ENCODE results near the gene TDRD7.

The TDRD7 gene

DNA sequence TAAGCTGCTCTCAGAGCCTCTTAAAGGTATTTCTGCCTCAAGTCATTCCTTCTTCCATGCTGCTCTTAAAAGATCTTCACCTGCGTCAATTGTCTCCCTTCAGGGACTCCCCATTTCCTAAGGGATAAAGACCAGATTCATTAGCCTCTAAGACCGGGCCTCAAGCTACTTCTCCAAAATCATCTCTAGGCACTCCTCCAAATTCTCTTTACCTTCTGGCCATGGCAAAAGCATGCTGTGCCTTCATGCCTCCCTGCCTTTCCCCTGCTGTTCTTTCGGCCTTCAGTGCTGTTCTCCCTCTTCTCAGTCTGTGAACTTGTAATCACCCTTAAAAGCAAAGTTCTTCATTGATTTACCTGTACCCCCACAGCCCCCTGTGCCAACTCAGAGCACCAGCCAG is 93.9 kb downstream of the TDRD7 start:
- Mint-ChIP-seq H3K27ac (no peak overlapping the region), H3K9me3 (no peaks in the 10 kb centered on the region), H3K4me1 (peaks cover 7% of the 10 kb centered on the region), H3K36me3 (no peaks in the 10 kb centered on the region), H3K4me3 (no peak overlapping the region), H3K27me3 (peaks cover 16% of the 10 kb centered on the region)
- ATAC-seq (ENCODE audit: low read depth) (no peak), DNase-seq (ENCODE audit: low spot score in 2 of 2) (no peak)

GRCh38 chr9:97506306-97506705 is 94.4 kb downstream of the TDRD7 start:
- no peak overlapping the region for H3K27ac Mint-ChIP-seq
- no peak overlapping the region for H3K4me3 Mint-ChIP-seq
- H3K9me3 Mint-ChIP-seq, result no peaks in the 10 kb centered on the region
- DNase-seq (ENCODE audit: low spot score in 2 of 2), result no peak
- H3K36me3 Mint-ChIP-seq, result no peaks in the 10 kb centered on the region
- no peak for ATAC-seq (ENCODE audit: low read depth)
- peaks cover 16% of the 10 kb centered on the region for H3K27me3 Mint-ChIP-seq
- peaks cover 11% of the 10 kb centered on the region for H3K4me1 Mint-ChIP-seq

GRCh38 chr9:97506787-97507186 is 94.9 kb downstream of the TDRD7 start:
- Mint-ChIP-seq H3K27me3 (peaks cover 16% of the 10 kb centered on the region), H3K9me3 (no peaks in the 10 kb centered on the region), H3K36me3 (no peaks in the 10 kb centered on the region), H3K4me1 (peaks cover 13% of the 10 kb centered on the region), H3K4me3 (no peak overlapping the region), H3K27ac (no peak overlapping the region)
- DNase-seq (ENCODE audit: low spot score in 2 of 2) (no peak), ATAC-seq (ENCODE audit: low read depth) (no peak)

GRCh38 chr9:97507428-97507984 is 95.6 kb downstream of the TDRD7 start:
- no peak for DNase-seq (ENCODE audit: low spot score in 2 of 2)
- Mint-ChIP-seq H3K27ac (no peak overlapping the region), H3K4me1 (peaks cover 13% of the 10 kb centered on the region), H3K9me3 (no peaks in the 10 kb centered on the region), H3K27me3 (peaks cover 18% of the 10 kb centered on the region), H3K4me3 (no peak overlapping the region), H3K36me3 (no peaks in the 10 kb centered on the region)
- ATAC-seq (ENCODE audit: low read depth), result no peak

GRCh38 chr9:97508852-97509251 is 97.0 kb downstream of the TDRD7 start:
- Mint-ChIP-seq H3K4me1 (peaks cover 6% of the 10 kb centered on the region), H3K4me3 (no peak overlapping the region), H3K9me3 (no peaks in the 10 kb centered on the region), H3K36me3 (no peaks in the 10 kb centered on the region), H3K27ac (no peak overlapping the region), H3K27me3 (peaks cover 7% of the 10 kb centered on the region)
- DNase-seq (ENCODE audit: low spot score in 2 of 2) (no peak), ATAC-seq (ENCODE audit: low read depth) (no peak)

- ATAC-seq (ENCODE audit: low read depth) (peak; percentile 70), DNase-seq (ENCODE audit: low spot score in 2 of 2) (no peak)
- Mint-ChIP-seq H3K36me3 (no peaks in the 10 kb centered on the region), H3K4me1 (peaks cover 6% of the 10 kb centered on the region), H3K9me3 (no peaks in the 10 kb centered on the region), H3K27ac (peak overlapping the region; percentile 58), H3K4me3 (no peak overlapping the region), H3K27me3 (peaks cover 5% of the 10 kb centered on the region)
Measured at GRCh38 chr9:97510797-97511654, 99.1 kb downstream of the TDRD7 start.

GRCh38 chr9:97511655-97512427 is 99.9 kb downstream of the TDRD7 start:
- ATAC-seq (ENCODE audit: low read depth) (no peak), DNase-seq (ENCODE audit: low spot score in 2 of 2) (no peak)
- Mint-ChIP-seq H3K4me3 (no peak overlapping the region), H3K9me3 (no peaks in the 10 kb centered on the region), H3K4me1 (peaks cover 6% of the 10 kb centered on the region), H3K27me3 (peaks cover 9% of the 10 kb centered on the region), H3K27ac (peak overlapping the region; percentile 58), H3K36me3 (no peaks in the 10 kb centered on the region)

GRCh38 chr9:97512966-97513560 is 101.2 kb downstream of the TDRD7 start:
- Mint-ChIP-seq H3K36me3 (no peaks in the 10 kb centered on the region), H3K4me3 (no peak overlapping the region), H3K4me1 (peaks cover 6% of the 10 kb centered on the region), H3K9me3 (no peaks in the 10 kb centered on the region), H3K27me3 (peaks cover 12% of the 10 kb centered on the region), H3K27ac (no peak overlapping the region)
- no peak for DNase-seq (ENCODE audit: low spot score in 2 of 2)
- no peak for ATAC-seq (ENCODE audit: low read depth)

GRCh38 chr9:97514531-97514930 is 102.6 kb downstream of the TDRD7 start:
- DNase-seq (ENCODE audit: low spot score in 2 of 2), result no peak
- H3K4me1 Mint-ChIP-seq, result peaks cover 6% of the 10 kb centered on the region
- H3K4me3 Mint-ChIP-seq, result no peak overlapping the region
- H3K27me3 Mint-ChIP-seq, result peaks cover 14% of the 10 kb centered on the region
- no peaks in the 10 kb centered on the region for H3K36me3 Mint-ChIP-seq
- no peak overlapping the region for H3K27ac Mint-ChIP-seq
- H3K9me3 Mint-ChIP-seq, result no peaks in the 10 kb centered on the region
- ATAC-seq (ENCODE audit: low read depth), result no peak

- no peak overlapping the region for H3K27ac Mint-ChIP-seq
- H3K36me3 Mint-ChIP-seq, result no peaks in the 10 kb centered on the region
- peaks cover 6% of the 10 kb centered on the region for H3K4me1 Mint-ChIP-seq
- no peak for DNase-seq (ENCODE audit: low spot score in 2 of 2)
- no peak overlapping the region for H3K4me3 Mint-ChIP-seq
- peaks cover 13% of the 10 kb centered on the region for H3K27me3 Mint-ChIP-seq
- no peaks in the 10 kb centered on the region for H3K9me3 Mint-ChIP-seq
- ATAC-seq (ENCODE audit: low read depth), result no peak
Measured at GRCh38 chr9:97515662-97516061, 103.8 kb downstream of the TDRD7 start.

DNA sequence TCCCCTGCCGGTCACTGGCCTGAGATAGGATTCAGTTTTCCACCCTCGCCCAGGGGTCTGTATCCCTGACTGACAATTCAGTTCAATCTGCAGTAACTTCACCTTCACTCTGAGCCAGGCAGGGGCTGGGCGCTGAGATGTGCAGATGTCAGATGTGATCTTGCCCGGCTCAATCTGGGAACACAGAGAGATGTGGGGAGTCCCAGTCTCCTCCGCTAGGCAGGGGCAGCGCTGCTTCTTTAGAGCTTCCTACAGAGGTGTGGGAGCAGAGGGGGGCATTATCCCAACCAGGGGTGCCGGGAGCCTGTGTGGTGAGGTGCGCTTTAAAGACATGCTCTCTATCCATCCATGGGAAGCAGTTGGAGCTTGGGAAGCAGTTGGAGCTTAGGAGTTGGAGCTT is 104.2 kb downstream of the TDRD7 start:
- Mint-ChIP-seq H3K9me3 (no peaks in the 10 kb centered on the region), H3K27me3 (peaks cover 11% of the 10 kb centered on the region), H3K4me3 (no peak overlapping the region), H3K36me3 (no peaks in the 10 kb centered on the region), H3K27ac (peak overlapping the region; percentile 6), H3K4me1 (peaks cover 4% of the 10 kb centered on the region)
- ATAC-seq (ENCODE audit: low read depth) (no peak), DNase-seq (ENCODE audit: low spot score in 2 of 2) (no peak)

GRCh38 chr9:97517331-97518089 is 105.6 kb downstream of the TDRD7 start:
- Mint-ChIP-seq H3K27ac (no peak overlapping the region), H3K27me3 (peaks cover 9% of the 10 kb centered on the region), H3K36me3 (no peaks in the 10 kb centered on the region), H3K4me1 (no peaks in the 10 kb centered on the region), H3K9me3 (no peaks in the 10 kb centered on the region), H3K4me3 (no peak overlapping the region)
- DNase-seq (ENCODE audit: low spot score in 2 of 2), result no peak
- no peak for ATAC-seq (ENCODE audit: low read depth)

DNA sequence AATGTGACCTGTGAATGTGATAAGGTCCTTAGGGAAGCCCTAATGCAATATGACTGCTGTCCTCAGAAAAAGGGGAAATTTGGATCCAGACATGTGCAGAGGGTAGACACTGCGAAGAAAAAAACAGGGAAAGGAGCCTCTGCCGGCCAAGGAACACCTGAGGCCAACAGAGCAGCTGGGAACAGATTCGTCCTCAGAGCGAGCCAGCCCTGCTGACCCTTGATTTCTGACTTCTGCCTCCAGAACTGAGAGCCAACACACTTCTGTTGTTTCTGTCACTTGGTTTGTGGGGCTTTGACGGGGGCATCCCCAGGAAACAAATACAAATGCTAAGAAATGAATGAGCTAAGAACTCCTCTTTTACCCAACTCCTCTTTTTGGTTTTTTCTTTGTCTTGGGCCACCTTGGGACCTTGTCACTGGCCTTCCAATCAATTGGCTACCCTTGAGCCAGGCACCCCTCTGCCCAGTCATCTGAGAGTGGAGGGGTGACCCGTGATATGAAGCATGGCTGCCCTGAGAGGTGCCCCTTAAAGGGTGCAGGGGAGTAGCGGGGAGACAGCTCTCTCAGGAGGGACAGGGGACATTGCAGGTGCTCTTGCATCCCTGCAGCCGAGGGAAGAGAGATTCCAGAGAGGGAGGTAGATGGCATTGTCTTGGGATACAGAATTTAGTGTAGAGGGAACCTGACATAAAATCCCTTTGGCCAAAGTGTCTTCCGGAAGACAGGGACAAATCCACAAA is 106.4 kb downstream of the TDRD7 start:
- Mint-ChIP-seq H3K4me3 (no peak overlapping the region), H3K27me3 (peaks cover 9% of the 10 kb centered on the region), H3K27ac (no peak overlapping the region), H3K36me3 (no peaks in the 10 kb centered on the region), H3K9me3 (no peaks in the 10 kb centered on the region), H3K4me1 (no peaks in the 10 kb centered on the region)
- no peak for DNase-seq (ENCODE audit: low spot score in 2 of 2)
- no peak for ATAC-seq (ENCODE audit: low read depth)
